C1 segment of cervical spinal cord (tissue), 14 donors: ENCODE measurements around the gene RANBP9.

Experiments used
- DNase-seq, 14 donors: peaks; one replicate each; lab custom pipeline; 2025; lab: John Stamatoyannopoulos, UW

Gene RANBP9

GRCh38 chr6:13711733-13712598, at the start of gene RANBP9:
Gene RANBP9 (minus strand): TSS chr6:13711835. CDS start chr6:13711505, 330 bp downstream.
- peak; percentile 47 to 90 (median 82) for DNase-seq

- no peak for DNase-seq
Observed at GRCh38 chr6:13760307-13761304, 49.0 kb upstream of the RANBP9 start.

- no peak for DNase-seq
Observed at GRCh38 chr6:13759025-13759424, 47.4 kb upstream of the RANBP9 start.

GRCh38 chr6:13754644-13755043, 43.0 kb upstream of the RANBP9 start:
- DNase-seq, result no peak

GRCh38 chr6:13743736-13744127, 32.1 kb upstream of the RANBP9 start:
- no peak for DNase-seq

DNA sequence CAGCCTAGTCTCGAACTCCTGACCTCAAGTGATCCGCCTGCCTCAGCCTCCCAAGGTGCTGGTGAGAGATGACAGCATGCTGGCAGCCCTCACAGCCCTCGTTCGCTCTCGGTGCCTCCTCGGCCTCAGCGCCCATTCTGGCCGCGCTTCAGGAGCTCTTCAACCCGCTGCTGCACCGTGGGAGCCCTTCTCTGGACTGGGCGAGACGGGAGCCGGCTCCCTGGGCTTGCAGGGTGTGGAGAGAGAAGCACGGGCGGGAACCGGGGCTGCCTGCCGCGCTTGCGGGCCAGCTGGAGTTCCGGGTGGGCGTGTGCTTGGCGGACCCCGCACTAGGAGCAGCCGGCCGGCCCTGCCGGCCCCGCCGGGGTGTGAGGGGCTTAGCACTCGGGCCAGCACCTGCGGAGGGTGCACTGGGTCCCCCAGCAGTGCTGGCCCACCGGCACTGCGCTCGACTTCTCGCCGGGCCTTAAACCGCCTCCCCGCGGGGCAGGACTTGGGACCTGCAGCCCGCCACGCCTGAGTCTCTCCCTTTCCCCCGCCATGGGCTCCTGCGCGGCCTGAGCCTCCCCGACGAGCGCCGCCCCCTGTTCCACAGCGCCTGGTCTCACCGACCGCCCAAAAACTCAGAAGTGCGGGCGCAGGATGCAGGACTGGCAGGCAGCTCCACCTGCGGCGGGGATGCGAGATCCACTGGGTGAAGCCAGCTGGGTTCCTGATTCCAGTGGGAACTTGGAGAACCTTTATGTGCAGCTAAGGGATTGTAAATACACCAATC, 31.5 kb upstream of the RANBP9 start:
- DNase-seq, result no peak

- no peak for DNase-seq
Observed at GRCh38 chr6:13741365-13741764, 29.7 kb upstream of the RANBP9 start.

DNA sequence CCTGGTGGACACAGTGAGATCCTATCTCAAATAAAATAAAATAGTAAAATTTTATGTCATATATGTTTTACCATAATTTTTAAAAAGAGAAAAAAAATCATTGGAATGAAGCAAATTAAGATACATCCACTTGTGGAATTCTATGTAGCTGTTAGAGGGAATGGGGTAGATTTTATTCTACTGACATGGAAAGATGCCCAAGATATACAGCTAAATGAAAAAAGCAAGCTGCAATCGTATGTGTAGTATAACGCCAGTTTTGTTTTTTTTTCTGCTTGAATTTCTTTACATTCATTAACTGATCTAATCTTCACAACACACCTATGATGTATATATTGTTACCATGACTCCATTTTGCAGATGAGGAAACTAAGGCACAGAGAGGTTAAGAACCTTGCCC, 23.4 kb upstream of the RANBP9 start:
- no peak for DNase-seq

- DNase-seq, result peak in 2 of 14 donors; percentile 1
Observed at GRCh38 chr6:13733178-13733887, 21.7 kb upstream of the RANBP9 start.

DNA sequence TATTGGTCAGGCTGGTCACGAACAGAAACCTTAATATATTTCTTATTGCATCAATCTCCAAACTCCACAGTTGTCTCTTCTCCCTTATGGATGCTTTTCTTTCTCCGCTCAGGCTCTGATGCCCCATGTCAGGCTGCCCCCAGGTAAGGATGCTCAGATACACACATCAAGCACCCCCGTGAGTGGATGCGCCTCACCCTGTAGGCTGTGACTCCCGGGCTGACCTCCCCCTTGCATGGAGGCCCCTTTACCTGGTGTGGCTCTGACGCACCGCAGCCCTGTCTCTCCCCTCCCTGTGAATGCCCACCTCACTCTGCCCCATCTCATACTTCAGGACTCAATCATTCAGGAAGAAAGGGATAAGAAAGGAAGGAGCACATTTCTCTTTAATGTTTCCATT, 19.1 kb upstream of the RANBP9 start:
- no peak for DNase-seq

DNA sequence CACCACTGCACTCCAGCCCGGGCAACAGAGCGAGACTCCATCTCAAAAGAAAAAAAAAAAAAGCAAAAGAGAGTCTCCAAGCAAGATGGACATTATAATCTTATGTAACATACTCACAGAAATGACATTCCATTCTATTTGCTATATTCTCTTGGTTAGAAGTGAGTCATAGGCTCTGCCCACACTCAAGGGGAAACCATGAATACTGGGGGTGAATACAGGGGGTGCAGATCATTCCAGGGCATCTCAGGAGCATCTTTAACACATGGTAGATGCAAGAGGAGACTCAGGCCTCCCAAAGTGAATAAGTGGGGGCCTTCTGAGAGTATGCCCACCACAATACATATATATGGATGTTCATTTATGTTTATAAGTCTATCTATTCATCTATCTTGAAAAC, 18.3 kb upstream of the RANBP9 start:
- DNase-seq, result no peak

GRCh38 chr6:13725570-13725969, 13.9 kb upstream of the RANBP9 start:
- DNase-seq, result no peak

DNA sequence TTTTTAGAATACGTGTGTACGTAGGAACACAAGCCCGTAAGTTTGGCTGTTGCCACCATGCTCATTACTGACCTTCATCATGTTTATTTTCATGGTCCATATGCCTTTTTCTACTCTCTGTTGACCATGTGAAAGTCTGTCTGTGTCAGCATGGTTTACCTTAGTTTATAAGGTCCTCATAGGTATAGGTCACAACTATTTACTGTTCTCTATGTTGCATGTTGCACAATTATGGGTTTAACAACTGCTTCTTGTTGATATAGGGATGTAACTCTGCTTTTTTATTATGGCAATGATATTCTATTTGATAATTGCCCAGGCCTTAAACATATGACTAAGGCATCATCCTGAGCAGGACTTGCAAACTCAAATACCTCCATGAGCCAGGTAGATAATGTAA, 13.4 kb upstream of the RANBP9 start:
- DNase-seq, result no peak

DNA sequence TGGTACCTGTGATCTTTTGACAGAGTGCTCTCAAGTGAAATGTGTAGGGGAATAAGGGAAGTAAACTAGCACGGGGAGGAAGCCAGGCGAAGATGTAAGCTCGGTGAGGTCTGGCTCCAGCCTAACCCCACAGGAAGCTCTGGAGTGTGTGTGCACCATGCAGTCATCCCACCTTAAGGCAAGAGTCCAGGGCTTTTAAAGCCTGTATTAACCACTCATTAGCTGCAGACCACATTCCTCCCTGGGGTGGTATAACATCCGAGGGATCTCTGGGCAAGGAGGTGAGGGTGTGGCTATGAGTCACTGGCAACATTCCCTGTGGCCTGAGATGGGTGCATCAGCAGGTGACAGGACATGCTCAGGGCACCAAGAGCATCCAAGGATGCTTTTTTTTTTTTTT, 12.5 kb upstream of the RANBP9 start:
- DNase-seq, result no peak

GRCh38 chr6:13722880-13723279, 11.2 kb upstream of the RANBP9 start:
- DNase-seq, result no peak

DNA sequence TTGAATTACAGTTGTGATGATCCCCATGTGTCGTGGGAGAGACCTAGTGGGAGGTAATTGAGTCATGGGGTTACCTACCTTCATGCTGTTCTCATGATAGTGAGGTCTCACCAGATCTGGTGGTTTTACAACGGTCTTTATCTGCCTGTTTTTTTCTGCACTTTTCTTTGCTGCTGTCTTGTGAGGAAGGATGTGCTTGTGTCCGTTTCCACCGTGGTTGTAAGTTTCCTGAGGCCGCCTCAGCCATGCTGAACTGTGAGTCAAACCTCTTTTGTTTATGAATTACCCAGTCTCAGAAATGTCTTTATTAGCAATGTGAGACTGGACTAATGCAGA, 6.5 kb upstream of the RANBP9 start:
- DNase-seq, result no peak

- no peak for DNase-seq
Observed at GRCh38 chr6:13716955-13717295, 5.3 kb upstream of the RANBP9 start.

DNA sequence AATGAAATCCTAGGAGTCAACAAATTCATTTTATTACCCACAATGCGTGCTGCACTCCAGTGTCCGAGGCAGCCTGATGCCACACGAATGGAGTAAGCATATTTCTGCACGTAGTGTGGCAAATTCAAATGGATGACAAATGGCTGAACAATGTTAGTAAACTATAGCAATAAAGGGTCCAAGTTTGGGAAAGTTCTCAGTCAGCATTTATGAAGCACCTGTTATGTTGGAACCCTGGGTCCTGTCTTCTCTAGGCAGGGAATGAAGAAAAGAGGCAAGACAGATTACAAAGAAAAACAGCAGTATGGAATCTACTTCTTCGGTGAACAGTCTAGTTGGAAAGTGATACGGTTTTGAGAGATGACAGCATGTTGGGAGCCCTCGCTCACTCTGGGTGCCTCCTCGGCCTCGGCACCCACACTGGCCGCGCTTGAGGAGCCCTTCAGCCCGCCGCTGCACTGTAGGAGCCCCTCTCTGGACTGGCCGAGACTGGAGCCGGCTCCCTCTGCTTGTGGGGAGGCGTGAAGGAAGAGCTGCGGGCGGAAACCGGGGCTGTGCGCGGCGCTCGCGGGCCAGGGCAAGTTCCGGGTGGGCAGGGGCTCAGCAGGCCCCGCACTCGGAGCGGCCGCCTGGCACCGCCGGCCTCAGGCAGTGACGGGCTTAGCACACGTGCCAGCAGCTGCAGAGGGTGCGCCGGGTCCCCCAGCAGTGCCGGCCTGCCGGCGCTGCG, 4.8 kb upstream of the RANBP9 start:
- no peak for DNase-seq

DNA sequence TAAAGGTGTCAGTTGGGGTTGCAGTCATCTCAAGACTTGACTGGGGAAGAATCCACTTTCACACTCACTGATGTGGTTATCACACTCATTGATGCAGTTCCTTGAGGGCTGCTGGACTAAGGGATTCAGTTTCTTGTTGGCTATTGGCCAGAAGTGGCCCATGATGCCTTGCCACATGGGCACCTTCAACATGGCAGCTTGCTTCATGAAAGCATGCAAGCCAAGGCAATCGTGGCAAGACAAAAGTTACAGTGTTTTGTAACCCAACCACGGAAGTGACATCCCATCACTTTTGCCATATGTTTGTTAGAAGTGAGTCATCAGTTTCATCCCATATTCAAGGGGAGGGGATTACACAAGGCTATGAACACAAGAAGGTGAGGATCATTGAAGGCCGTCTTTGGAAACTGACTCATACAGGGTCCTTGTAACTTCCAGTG, 3.8 kb upstream of the RANBP9 start:
- no peak for DNase-seq

GRCh38 chr6:13712599-13712898, 914 bp upstream of the RANBP9 start:
- peak in 1 of 14 donors; percentile 30 for DNase-seq

DNA sequence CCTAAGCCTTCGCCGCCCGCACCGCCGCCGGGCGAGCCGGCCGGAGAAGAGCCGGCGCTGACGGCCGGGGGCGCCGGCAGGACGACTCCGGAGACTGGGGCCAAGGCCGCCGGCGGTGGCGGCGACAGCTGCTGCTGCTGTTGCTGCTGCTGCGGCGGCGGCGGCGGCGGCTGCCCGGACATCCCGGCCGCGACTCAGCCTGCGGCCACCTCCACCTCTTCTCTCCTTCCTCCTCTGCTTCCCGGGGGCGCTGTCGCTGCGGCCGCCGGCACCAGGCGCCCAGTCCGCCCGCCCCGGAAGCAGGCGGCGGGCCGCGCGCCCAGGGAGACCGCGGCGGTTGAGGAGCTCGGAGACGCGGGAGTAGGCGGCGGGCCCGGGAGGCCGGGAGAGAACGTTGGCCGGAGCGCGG, 307 bp downstream of the RANBP9 start:
- DNase-seq, result peak in 3 of 14 donors; percentile 47 to 72 (median 52)
